ENCODE measurements around the gene RHOT2.

GRCh38 chr16:694187-694862 is 26.4 kb downstream of the RHOT2 start:
- peak; percentile 93 for TF ChIP-seq EZH2 (IDR thresholded peaks at IDR 0.05)
- TF ChIP-seq CTCF (IDR thresholded peaks at IDR 0.05), result no peak
- peak; percentile 86 for TF ChIP-seq EZH2phosphoT487 (IDR thresholded peaks at IDR 0.05)

All from neural progenitor cell (in vitro differentiated cells).